HepG2 (cell line): Measurements from ENCODE around the gene ENTPD7. TPM values are rescaled to one million over a fixed set of nuclear protein-coding genes. Genes with fewer than 3 reads are reported as not detected.

Experiments
- ATF1 ChIP-seq: IDR thresholded peaks from 2 replicates; pipeline ENCODE4 v1.6.1; 2016; ENCODE audit warnings: mild to moderate bottlenecking, control low read depth
- FOXA3 ChIP-seq: IDR thresholded peaks from 2 replicates; pipeline ENCODE4 v1.6.1; 2016; ENCODE audit warnings: missing genetic modification reagents, missing compliant biosample characterization
- HDAC1 ChIP-seq: sonication (generic); formaldehyde crosslinking; IDR thresholded peaks from 2 replicates; pipeline ENCODE4 v1.5.1; 2020; ENCODE audit warnings: mild to moderate bottlenecking, missing genetic modification reagents
- HNF4A ChIP-seq: sonication (generic); formaldehyde crosslinking; IDR thresholded peaks from 2 replicates; pipeline ENCODE4 v1.4.0; 2020; ENCODE audit warnings: missing genetic modification reagents
- ISX ChIP-seq: sonication (generic); formaldehyde crosslinking; conservative IDR thresholded peaks from 2 replicates; pipeline ENCODE4 v1.5.0; 2020; ENCODE audit warnings: missing genetic modification reagents
- MEF2D ChIP-seq: sonication (generic); formaldehyde crosslinking; IDR thresholded peaks from 2 replicates; pipeline ENCODE4 v1.5.1; 2020; ENCODE audit warnings: mild to moderate bottlenecking, missing genetic modification reagents
- NFATC3 ChIP-seq: sonication (generic); formaldehyde crosslinking; IDR thresholded peaks from 2 replicates; pipeline ENCODE4 v1.5.1; 2020; ENCODE audit warnings: mild to moderate bottlenecking, missing genetic modification reagents
- NFIC ChIP-seq: IDR thresholded peaks from 2 replicates; pipeline ENCODE4 v1.6.1; 2012; ENCODE audit warnings: mild to moderate bottlenecking, low read length, inconsistent platforms
- PHF21A ChIP-seq: sonication (generic); formaldehyde crosslinking; IDR thresholded peaks from 2 replicates; pipeline ENCODE4 v1.5.0; 2020; ENCODE audit warnings: mild to moderate bottlenecking, missing genetic modification reagents
- RAD21 ChIP-seq: fragments of 450-650 bp; formaldehyde crosslinking; IDR thresholded peaks from 2 replicates; pipeline ENCODE4 v1.5.0; 2020; ENCODE audit warnings: mild to moderate bottlenecking
- RCOR2 ChIP-seq: IDR thresholded peaks from 2 replicates; pipeline ENCODE4 v1.6.1; 2016; ENCODE audit warnings: missing biosample characterization, missing genetic modification reagents
- SAP130 ChIP-seq: IDR thresholded peaks from 2 replicates; pipeline ENCODE4 v1.6.1; 2016; ENCODE audit warnings: low read depth
- TBX3 ChIP-seq: fragments of 450-650 bp; IDR thresholded peaks from 2 replicates; pipeline ENCODE4 v1.6.1; 2017; ENCODE audit warnings: antibody characterized with exemption, mild to moderate bottlenecking, inconsistent platforms, borderline replicate concordance
- ZNF432 ChIP-seq: sonication (generic); formaldehyde crosslinking; IDR thresholded peaks from 2 replicates; pipeline ENCODE4 v1.5.0; 2020; ENCODE audit warnings: missing genetic modification reagents, mild to moderate bottlenecking, borderline replicate concordance
- ZNF460 ChIP-seq: sonication (generic); formaldehyde crosslinking; IDR thresholded peaks from 2 replicates; pipeline ENCODE4 v1.5.1; 2020; ENCODE audit warnings: missing genetic modification reagents, mild to moderate bottlenecking, borderline replicate concordance
- ZNF670 ChIP-seq: sonication (generic); formaldehyde crosslinking; IDR thresholded peaks from 2 replicates; pipeline ENCODE4 v1.8.0; 2022; ENCODE audit warnings: mild to moderate bottlenecking, missing genetic modification reagents, borderline replicate concordance
- ZNF816 ChIP-seq: sonication (generic); formaldehyde crosslinking; IDR thresholded peaks from 2 replicates; pipeline ENCODE4 v1.8.0; 2022; ENCODE audit warnings: missing genetic modification reagents, mild to moderate bottlenecking, borderline replicate concordance
- polyA plus RNA-seq, 8 experiments: library from polyadenylated mRNA; depleted of rRNA in 3 of 8; stranded (reverse) in 7 of 8; unstranded in 1 of 8; fragments of >200 nt; fragmentation: Illumina TruSeq in 4 of 8; extraction: Trizol in 4 of 8; gene quantifications; 2 replicates each; pipeline versions ENCODE4 v1.2.1 to v1.2.3, GENCODE V29; 2011 to 2016; ENCODE audit warnings: low read depth in 4 of 8, missing spikeins in 1 of 8, mixed read lengths in 1 of 8; ENCODE audit not compliant: insufficient read depth in 1 of 8
- total RNA-seq, 5 experiments: library from RNA; depleted of rRNA; stranded (reverse); fragments of >200 nt; fragmentation: Illumina TruSeq; extraction: Trizol; gene quantifications; 2 replicates each; pipeline ENCODE4 v1.2.3, GENCODE V29; 2016; ENCODE audit warnings: low read depth in 1 of 5
- TF ChIP-seq, protein P1 (sequence below): sonication (generic); formaldehyde crosslinking; IDR thresholded peaks from 2 replicates; pipeline ENCODE4 v1.9.0; 2022; ENCODE audit warnings: low read depth, missing genetic modification reagents
- TF ChIP-seq, protein P2 (sequence below): sonication (generic); formaldehyde crosslinking; conservative IDR thresholded peaks from 2 replicates; pipeline ENCODE4 v1.4.0; 2020; ENCODE audit warnings: mild to moderate bottlenecking, missing genetic modification reagents, moderate library complexity

ENTPD7 gene
- total and polyA plus RNA-seq, 2 of the 13 experiments (the other 11 are each of a cell fraction or from before 2014, with no cell fraction given): 7.6 to 36.5 TPM

DNA sequence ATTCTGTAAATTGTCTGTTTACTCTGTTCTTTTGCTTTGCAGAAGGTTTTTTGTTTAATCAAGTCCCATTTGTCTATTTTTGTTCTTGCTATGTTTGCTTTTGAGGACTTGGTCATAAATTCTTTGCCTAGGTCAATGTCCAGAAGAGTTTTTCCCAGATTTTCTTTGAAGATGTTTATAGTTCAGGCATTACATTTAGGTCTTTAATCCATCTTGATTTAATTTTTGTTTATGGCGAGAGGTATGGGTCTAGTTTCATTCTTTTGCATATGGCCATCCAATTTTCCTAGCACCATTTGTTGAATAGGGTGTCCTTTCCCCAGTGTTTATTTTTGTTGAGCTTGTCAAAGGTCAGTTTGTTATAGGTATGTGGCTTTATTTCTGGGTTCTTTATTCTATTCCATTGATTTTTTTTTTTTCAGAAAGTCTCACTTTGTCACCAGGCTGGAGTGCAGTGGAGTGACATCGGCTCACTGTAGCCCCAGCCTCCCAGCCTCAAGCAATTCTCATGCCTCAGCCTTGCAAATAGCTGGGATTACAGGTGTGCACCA, 11.6 kb upstream of the ENTPD7 start (continued):
- TF ChIP-seq HDAC1 (CRISPR knock-in tag): peak; percentile 34; the same call in 1 of the 2 replicates
- 0 out of 2 replicates have a peak, but pooled peaks have one; percentile 4 for TF ChIP-seq TBX3
- 0 out of 2 replicates have a peak, but pooled peaks have one; percentile 27 for TF ChIP-seq ATF1 (CRISPR knock-in tag)
- TF ChIP-seq ZNF460 (CRISPR knock-in tag): peak; percentile 86
- no peak for TF ChIP-seq ZNF432 (CRISPR knock-in tag)
- 0 out of 2 replicates have a peak, but pooled peaks have one; percentile 28 for TF ChIP-seq SAP130
- TF ChIP-seq ZNF670 (CRISPR knock-in tag): 0 out of 2 replicates have a peak, but pooled peaks have one; percentile 46
- TF ChIP-seq PHF21A (CRISPR knock-in tag): peak; percentile 46; the same call in 1 of the 2 replicates
- TF ChIP-seq NFIC: peak; percentile 64; the same call in 1 of the 2 replicates
- TF ChIP-seq NFATC3: no peak
- TF ChIP-seq RAD21: no peak
- TF ChIP-seq, protein P1, sequence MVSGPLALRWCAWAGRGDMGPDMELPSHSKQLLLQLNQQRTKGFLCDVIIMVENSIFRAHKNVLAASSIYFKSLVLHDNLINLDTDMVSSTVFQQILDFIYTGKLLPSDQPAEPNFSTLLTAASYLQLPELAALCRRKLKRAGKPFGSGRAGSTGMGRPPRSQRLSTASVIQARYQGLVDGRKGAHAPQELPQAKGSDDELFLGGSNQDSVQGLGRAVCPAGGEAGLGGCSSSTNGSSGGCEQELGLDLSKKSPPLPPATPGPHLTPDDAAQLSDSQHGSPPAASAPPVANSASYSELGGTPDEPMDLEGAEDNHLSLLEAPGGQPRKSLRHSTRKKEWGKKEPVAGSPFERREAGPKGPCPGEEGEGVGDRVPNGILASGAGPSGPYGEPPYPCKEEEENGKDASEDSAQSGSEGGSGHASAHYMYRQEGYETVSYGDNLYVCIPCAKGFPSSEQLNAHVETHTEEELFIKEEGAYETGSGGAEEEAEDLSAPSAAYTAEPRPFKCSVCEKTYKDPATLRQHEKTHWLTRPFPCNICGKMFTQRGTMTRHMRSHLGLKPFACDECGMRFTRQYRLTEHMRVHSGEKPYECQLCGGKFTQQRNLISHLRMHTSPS: no peak
- TF ChIP-seq ISX (CRISPR knock-in tag): no peak
- no peak for TF ChIP-seq RCOR2 (CRISPR knock-in tag)
- TF ChIP-seq HNF4A: 0 out of 2 replicates have a peak, but pooled peaks have one; percentile 1
- TF ChIP-seq, protein P2, sequence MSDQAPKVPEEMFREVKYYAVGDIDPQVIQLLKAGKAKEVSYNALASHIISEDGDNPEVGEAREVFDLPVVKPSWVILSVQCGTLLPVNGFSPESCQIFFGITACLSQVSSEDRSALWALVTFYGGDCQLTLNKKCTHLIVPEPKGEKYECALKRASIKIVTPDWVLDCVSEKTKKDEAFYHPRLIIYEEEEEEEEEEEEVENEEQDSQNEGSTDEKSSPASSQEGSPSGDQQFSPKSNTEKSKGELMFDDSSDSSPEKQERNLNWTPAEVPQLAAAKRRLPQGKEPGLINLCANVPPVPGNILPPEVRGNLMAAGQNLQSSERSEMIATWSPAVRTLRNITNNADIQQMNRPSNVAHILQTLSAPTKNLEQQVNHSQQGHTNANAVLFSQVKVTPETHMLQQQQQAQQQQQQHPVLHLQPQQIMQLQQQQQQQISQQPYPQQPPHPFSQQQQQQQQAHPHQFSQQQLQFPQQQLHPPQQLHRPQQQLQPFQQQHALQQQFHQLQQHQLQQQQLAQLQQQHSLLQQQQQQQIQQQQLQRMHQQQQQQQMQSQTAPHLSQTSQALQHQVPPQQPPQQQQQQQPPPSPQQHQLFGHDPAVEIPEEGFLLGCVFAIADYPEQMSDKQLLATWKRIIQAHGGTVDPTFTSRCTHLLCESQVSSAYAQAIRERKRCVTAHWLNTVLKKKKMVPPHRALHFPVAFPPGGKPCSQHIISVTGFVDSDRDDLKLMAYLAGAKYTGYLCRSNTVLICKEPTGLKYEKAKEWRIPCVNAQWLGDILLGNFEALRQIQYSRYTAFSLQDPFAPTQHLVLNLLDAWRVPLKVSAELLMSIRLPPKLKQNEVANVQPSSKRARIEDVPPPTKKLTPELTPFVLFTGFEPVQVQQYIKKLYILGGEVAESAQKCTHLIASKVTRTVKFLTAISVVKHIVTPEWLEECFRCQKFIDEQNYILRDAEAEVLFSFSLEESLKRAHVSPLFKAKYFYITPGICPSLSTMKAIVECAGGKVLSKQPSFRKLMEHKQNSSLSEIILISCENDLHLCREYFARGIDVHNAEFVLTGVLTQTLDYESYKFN (CRISPR knock-in tag): peak; percentile 90
- TF ChIP-seq ZNF816: peak; percentile 46; the same call in 1 of the 2 replicates
- peak; percentile 50 for TF ChIP-seq FOXA3
- TF ChIP-seq MEF2D (CRISPR knock-in tag): peak; percentile 88
